ENCODE measurements around the gene KMT2C.

KMT2C gene

GRCh38 chr7:152145853-152146466 lies 289.8 kb downstream of the KMT2C start:
- no peak overlapping the region for H3K4me3 ChIP-seq (ENCODE audit: low read depth, low read length)

GRCh38 chr7:152144557-152145245 lies 291.1 kb downstream of the KMT2C start:
- H3K4me3 ChIP-seq (ENCODE audit: low read depth, low read length) = no peak overlapping the region

- no peak overlapping the region for H3K4me3 ChIP-seq (ENCODE audit: low read depth, low read length)
These were observed 292.7 kb downstream of the KMT2C start for GRCh38 chr7:152142976-152143595.

- H3K4me3 ChIP-seq (ENCODE audit: low read depth, low read length) = no peak overlapping the region
These were observed 295.2 kb downstream of the KMT2C start for GRCh38 chr7:152140560-152140959.

GRCh38 chr7:152140067-152140466 lies 295.7 kb downstream of the KMT2C start:
- no peak overlapping the region for H3K4me3 ChIP-seq (ENCODE audit: low read depth, low read length)

- no peak overlapping the region for H3K4me3 ChIP-seq (ENCODE audit: low read depth, low read length)
These were observed 298.3 kb downstream of the KMT2C start for GRCh38 chr7:152137476-152138025.

GRCh38 chr7:152136686-152137085 lies 299.1 kb downstream of the KMT2C start:
- H3K4me3 ChIP-seq (ENCODE audit: low read depth, low read length) = no peak overlapping the region

GRCh38 chr7:152133804-152134203 lies 302.0 kb downstream of the KMT2C start:
- no peak overlapping the region for H3K4me3 ChIP-seq (ENCODE audit: low read depth, low read length)

GRCh38 chr7:152132812-152133211 lies 303.0 kb downstream of the KMT2C start:
- no peak overlapping the region for H3K4me3 ChIP-seq (ENCODE audit: low read depth, low read length)

GRCh38 chr7:152131981-152132494 lies 303.8 kb downstream of the KMT2C start:
- H3K4me3 ChIP-seq (ENCODE audit: low read depth, low read length) = no peak overlapping the region

- no peak overlapping the region for H3K4me3 ChIP-seq (ENCODE audit: low read depth, low read length)
These were observed 304.9 kb downstream of the KMT2C start for GRCh38 chr7:152130658-152131590.

GRCh38 chr7:152129682-152130081 lies 306.1 kb downstream of the KMT2C start:
- no peak overlapping the region for H3K4me3 ChIP-seq (ENCODE audit: low read depth, low read length)

- no peak overlapping the region for H3K4me3 ChIP-seq (ENCODE audit: low read depth, low read length)
These were observed 306.9 kb downstream of the KMT2C start for GRCh38 chr7:152128741-152129461.

- no peak overlapping the region for H3K4me3 ChIP-seq (ENCODE audit: low read depth, low read length)
These were observed 307.6 kb downstream of the KMT2C start for GRCh38 chr7:152128252-152128651.

GRCh38 chr7:152127229-152127628 lies 308.6 kb downstream of the KMT2C start:
- H3K4me3 ChIP-seq (ENCODE audit: low read depth, low read length) = no peak overlapping the region

GRCh38 chr7:152126741-152127140 lies 309.1 kb downstream of the KMT2C start:
- H3K4me3 ChIP-seq (ENCODE audit: low read depth, low read length) = no peak overlapping the region

- H3K4me3 ChIP-seq (ENCODE audit: low read depth, low read length) = no peak overlapping the region
These were observed 313.3 kb downstream of the KMT2C start for GRCh38 chr7:152122540-152122939.

GRCh38 chr7:152121432-152121831 lies 314.4 kb downstream of the KMT2C start:
- H3K4me3 ChIP-seq (ENCODE audit: low read depth, low read length) = no peak overlapping the region

GRCh38 chr7:152120776-152121175 lies 315.0 kb downstream of the KMT2C start:
- H3K4me3 ChIP-seq (ENCODE audit: low read depth, low read length) = no peak overlapping the region

- no peak overlapping the region for H3K4me3 ChIP-seq (ENCODE audit: low read depth, low read length)
These were observed 315.6 kb downstream of the KMT2C start for GRCh38 chr7:152120210-152120609.

Data from iPS-11a (cell line).